Measurements from ENCODE around the gene IPP.
"Not testable (repeated sequence)": the region's sequence is repeated elsewhere in the genome, so short reads cannot be mapped to it uniquely, and the experiment has no call there.

IPP gene

DNA sequence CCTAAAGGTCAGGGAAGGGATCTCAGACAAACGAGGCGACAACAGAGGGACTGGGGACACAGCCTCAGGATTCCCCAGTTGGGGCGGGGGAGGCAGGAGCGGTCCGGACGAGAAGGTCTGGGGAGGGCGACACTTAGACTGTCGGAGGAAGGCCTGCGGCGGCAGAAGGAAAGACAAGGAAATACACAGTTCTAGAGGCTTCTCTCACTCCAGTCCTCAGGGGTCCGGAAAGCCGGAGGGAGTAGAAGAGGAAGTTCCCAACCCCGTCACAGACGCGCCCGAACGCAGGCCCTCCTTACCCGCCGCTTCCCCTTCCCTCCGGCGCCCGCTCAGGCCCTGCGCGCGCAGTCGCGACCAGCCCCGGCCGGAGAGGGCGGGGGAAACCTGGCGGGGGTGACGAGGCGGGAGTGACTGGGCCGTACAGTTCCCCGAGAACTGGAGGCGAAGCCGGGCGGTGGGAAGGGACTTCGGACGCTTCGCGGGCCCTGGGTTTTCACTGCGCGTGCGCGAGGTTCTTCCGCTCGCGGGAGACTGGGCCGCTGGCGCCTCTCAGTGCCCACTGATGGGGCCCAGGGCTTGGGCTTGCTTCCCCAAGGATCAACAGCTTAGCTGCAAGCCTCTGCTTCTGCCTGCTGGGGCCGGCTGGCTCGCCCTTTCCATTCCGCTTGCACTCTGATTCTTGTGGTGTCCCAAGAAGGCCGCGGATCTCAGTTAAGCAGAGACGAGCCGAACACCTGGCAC, at the start of gene IPP:
Gene IPP (minus strand): TSS at position 356 of the 741 bp plus-strand sequence. CDS start 4,242 bp downstream, outside the sequence.
- peak; percentile 96 for DNase-seq

GRCh38 chr1:45796946-45797345, 46.5 kb upstream of the IPP start:
- no peak for DNase-seq

DNA sequence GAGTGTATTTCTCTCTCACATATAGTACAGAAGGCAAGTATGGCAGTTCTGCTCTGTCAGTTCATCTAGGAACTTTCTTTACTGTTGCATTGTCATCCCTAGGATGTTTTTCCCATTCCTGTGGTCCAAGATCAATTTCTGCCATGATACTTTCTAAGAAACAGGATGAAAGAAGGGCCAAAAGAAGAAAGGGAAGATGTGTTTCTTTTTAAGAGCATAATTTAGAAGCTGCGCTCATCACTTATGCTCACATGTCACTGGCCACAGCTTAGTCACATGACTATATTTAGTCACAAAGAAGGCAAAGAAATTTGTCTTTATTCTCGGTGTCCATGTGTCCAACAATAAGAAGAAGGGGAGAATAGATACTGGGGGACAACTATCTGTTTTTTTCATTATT, 45.9 kb upstream of the IPP start:
- DNase-seq: no peak

GRCh38 chr1:45793942-45794604, 43.6 kb upstream of the IPP start:
- DNase-seq: no peak

DNA sequence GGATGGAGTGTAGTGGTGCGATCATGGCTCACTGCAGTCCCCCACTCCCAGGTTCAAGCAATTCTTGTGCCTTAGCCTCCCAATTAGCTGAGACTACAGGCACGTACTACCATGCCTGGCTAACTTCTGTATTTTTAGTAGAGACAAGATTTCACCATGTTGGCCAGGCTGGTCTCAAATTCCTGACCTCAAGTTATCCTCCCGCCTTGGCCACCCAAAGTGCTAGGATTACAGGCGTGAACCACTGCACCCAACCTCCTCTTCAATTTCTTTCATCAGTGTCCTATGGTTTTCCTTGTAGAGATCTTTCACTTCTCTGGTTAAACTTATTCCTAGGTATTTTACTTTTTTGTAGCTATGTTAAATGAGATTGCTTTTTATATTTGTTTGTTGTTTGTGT, 42.3 kb upstream of the IPP start:
- no peak for DNase-seq

DNA sequence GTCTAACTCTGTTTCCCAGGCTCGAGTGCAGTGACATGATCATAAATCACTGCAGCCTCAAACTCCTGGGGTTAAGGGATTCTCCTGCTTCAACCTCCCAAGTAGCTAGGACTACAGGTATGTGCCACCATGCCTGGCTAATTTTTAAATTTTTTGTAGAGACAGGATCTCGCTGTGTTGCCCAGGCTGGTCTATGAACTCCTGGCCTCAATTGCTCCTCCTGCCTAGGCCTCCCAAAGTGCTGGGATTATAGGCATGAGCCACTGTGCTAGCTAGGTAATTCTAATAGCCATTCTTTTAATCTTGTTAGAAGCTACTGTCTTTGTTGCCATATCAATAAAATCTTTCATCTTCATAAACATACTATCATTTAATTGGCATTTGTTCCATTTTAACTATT, 39.1 kb upstream of the IPP start:
- DNase-seq: no peak

DNA sequence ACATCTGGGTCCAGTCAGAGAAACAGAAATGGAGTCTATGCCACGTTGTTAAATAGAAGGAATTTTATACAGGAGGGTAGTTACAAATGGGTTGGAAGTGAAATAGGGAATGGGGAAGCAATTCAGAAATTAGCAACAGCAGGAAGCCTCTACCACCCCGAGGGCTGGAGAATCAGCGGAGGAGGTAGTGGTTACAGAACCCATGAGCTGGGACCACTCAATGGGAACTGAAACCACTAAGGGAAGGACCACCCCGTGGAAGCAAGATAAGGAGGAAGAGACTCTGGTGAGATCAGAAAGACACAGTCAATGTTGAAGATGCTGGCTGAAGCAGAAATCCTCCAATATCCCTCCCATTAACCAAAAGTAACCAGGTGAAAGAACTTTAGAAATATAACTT, 37.5 kb upstream of the IPP start:
- no peak for DNase-seq

DNA sequence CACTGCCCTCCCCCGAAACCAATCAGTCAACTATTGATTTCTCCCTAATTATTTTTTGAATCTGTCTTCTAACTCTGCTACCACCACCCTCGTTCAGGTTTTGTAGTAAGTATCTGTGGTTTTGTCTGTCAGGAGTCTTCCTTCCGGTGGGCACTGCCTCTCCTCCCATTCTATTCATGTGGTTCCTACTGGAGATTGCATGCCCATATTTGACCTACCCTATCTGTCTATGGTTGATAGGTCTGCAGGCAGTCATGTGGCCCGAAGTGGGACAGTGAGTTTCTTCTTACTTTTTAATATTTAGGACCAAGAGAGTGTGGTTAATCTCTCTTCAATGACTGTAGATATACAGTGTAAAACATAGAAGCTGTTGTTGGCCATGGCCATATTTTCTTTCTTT, 35.1 kb upstream of the IPP start:
- DNase-seq: no peak

DNA sequence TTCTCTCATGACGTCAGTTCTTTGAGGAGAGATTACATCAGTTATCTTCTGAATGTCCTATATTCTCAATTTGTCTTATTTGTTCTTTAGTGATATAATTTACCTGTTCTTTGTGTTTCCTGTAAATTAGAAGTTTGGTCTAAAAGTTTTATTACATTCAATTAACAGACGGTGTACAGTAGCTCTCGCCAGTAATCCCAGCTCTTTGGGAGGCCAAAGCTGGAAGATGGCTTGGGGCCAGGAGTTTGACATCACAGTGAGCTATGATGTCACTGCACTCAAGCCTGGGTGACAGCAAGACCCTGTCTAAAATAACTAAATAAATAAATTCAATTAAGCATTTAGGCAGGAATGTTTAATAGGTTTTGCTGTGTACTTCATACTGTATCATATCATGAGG, 25.3 kb upstream of the IPP start:
- DNase-seq: no peak

- no peak for DNase-seq
Observed at GRCh38 chr1:45772971-45773370, 22.5 kb upstream of the IPP start.

DNA sequence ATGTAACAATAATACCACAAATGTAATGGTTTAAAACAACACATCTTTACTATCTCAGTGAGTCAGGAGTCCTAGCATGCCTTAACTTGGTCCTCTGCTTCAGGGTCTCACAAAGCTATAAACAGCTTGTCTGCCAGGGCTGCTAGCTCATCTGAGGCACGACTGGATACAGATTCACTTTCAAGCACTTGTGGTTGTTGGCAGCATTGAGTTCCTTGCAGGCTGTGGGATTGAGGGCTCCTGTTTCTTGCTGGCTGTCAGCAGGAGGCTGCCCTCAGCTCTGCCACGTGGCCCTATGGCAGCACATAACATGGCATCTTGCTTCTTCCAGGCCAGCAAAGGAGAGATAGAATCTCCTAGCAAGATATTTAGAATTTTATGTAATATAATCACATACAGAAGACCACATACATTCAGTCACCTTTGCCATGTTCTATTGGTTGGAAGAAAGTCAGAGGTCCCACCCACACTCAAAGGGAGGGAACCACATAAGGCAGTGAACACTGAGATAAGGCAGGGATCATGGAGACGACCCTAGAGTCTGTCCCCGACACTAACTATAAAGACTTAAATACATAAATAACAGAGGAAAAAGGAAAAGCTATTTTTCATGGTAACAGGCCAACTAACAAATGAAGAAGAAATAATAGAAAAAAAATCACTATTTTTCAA, 18.9 kb upstream of the IPP start:
- DNase-seq: peak; percentile 3

- DNase-seq: no peak
Observed at GRCh38 chr1:45767035-45767434, 16.6 kb upstream of the IPP start.

GRCh38 chr1:45765999-45766792, 15.7 kb upstream of the IPP start:
- DNase-seq: no peak

- no peak for DNase-seq
Observed at GRCh38 chr1:45762291-45762690, 11.8 kb upstream of the IPP start.

DNA sequence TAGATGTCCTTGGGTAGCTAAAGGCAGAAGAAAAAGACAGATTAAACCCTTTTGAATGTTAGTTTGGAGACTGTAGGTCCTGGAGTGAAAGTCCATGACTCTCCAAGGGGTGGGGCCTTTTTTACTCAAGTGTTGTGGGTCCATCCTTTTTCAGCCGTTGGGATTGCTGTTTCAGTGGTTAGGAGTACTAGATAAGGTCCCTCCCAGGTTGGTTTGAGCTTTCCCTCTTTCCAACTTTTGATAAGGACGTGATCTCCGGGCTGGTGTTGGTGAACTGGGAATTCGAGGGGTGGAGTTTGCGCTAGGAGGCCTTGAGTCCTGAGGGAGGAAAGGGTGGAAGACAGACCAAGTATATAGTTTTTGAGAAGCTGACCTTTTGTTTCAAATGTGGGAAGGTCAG, 5.2 kb upstream of the IPP start:
- no peak for DNase-seq

- DNase-seq: no peak
Observed at GRCh38 chr1:45753248-45754037, 3.0 kb upstream of the IPP start.

DNA sequence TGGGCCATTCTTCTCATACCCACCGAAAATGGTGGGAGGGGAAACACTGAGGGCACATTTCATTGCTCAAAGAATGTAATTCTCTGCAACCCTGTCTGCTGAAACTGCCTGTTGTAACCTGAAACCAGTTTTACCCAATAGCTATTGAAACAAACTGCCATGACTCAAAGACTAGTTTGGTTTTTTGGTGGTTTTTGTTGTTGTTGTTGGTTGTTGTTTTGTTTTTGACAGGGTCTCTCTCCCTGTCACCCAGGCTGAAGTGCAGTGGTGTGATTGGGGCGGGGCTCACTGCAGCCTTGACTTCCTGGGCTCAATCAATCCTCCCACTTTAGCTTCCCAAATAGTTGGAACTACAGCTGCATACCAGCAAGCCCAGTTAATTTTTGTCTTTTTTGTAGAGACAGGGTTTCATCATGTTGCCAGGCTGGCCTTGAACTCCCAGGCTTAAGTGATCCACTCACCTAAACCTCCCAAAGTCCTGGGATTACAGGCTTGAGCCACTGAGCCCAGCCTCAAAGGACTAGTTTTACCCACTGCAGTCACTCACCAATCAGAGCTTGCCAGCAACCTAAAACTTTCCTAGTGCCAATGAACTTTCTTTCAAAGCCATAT, 2.1 kb upstream of the IPP start:
- DNase-seq: no peak

- no peak for DNase-seq
Observed at GRCh38 chr1:45752014-45752413, 1.6 kb upstream of the IPP start.

DNA sequence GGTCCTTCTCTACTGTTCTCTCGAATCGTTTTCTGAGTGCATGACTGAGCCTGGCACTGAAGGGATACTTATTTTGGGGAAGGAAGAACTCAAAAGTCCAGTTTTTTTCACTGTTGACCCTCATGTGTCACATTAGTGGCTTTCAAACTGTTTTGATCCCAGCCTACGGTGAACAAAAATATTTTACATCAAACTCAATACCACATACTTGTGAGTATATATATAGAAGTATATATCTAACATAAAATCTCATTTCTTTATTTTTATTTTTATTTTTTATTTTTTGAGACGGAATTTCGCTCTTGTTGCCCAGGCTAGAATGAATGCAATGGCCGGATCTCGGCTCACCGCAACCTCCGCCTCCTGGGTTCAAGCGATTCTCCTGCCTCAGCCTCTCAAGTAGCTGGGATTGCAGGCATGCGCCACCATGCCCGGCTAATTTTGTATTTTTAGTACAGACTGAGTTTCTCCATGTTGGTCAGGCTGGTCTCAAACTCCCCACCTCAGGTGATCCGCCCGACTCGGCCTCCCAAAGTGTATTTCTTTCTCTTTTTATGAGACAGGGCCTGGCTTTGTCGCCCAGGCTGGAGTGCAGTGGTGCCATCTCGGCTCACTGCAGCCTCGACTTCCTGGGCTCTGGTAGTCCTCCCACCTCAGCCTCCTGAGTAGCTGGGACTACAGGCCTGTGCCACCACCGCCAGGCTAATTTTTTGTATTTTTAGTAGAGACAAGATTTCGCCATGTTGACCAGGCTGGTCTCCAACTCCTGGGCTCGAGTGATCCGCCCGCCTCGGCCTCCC, 786 bp upstream of the IPP start:
- not testable (repeated sequence) for DNase-seq

DNA sequence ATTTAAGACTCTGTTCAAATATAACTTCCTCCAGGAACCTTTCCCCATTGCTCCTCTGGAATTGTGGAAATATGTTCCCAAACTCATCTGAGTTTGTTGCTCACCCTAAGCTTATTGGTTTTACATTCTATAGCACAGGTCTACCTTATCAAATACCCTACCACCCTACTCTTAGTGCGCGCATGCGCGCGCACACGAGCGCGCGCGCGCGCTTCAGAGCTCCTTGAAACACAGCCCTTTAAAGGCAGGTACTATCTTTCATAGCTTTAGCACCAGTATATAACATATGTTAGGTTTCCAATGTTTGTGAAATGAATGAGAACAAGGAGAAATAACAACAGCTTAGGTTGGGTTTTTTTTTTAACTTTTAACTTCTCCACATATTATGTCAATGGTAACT, 3.5 kb downstream of the IPP start:
- DNase-seq: no peak

DNA sequence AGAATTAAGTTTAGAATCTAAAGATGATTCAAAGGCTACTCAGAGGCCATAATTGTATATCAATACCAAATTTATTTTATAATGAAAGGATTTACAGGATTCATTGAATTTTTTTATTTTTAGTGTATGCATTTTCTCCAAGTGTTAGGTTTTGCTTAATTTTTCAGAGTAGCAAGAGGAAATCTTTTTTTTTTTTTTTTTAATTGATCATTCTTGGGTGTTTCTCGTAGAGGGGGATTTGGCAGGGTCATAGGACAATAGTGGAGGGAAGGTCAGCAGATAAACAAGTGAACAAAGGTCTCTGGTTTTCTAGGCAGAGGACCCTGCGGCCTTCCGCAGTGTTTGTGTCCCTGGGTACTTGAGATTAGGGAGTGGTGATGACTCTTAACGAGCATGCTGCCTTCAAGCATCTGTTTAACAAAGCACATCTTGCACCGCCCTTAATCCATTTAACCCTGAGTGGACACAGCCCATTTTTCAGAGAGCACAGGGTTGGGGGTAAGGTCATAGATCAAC, 10.8 kb downstream of the IPP start:
- not testable (repeated sequence) for DNase-seq
